DMS79 (cell line): ENCODE results near the gene CCDC178.
"Not testable (repeated sequence)": the region's sequence is repeated elsewhere in the genome, so short reads cannot be mapped to it uniquely, and the experiment has no call there.

Source experiments
- DNase-seq: peaks from one replicate; lab custom pipeline; 2025; lab: John Stamatoyannopoulos, UW

The CCDC178 gene

DNA sequence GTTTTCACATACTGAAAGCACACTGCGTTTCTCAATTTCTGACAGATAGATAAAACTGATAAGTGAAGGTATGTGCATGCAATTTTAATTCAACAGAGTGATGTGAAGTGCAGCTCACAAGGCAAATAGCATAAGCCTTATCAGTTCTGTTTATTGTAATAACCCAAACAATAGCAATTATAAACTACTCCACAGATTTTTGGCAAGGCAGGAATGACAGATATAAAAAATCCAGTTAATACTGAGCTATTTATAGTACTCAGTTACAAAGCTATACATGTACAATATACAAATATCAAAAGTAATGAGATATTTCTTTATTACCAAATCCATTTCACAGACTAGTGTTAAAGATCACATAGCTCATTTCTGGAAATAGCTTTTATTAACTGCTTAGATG is 456.8 kb downstream of the CCDC178 start:
- DNase-seq: no peak

- DNase-seq: no peak
Measured at GRCh38 chr18:32980896-32981295, 459.6 kb downstream of the CCDC178 start.

DNA sequence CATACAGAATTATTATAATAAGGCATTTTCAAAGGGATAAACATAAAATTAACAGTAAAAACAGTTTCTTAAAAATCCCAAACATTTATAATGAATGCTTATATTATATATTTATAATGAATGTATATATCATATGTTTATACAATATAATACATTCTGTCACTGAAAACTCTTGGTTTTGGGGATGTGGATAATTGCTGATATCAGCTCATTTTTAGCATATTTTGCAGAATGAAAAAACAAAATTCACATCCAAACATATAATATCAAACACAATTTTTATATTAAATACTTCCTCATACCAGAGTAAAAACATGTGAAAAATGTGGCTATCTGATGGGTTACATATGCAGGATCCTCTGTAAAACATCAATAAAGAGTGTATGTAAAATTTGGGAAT is 465.0 kb downstream of the CCDC178 start:
- no peak for DNase-seq

DNA sequence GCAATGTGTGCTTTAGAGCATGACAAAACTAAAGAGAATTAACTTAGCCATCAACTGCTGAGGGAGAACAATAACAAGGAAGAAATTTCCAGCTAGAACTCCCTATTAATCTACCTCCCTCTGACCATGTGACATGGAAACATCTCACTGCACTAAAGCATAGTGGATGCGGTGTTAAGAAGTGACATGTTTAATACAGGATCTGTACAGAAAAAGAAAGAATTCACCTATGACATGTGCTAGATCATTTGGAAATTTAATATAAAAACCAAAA is 465.4 kb downstream of the CCDC178 start:
- no peak for DNase-seq

- DNase-seq: peak; percentile 75
Measured at GRCh38 chr18:32974421-32975162, 465.9 kb downstream of the CCDC178 start.

DNA sequence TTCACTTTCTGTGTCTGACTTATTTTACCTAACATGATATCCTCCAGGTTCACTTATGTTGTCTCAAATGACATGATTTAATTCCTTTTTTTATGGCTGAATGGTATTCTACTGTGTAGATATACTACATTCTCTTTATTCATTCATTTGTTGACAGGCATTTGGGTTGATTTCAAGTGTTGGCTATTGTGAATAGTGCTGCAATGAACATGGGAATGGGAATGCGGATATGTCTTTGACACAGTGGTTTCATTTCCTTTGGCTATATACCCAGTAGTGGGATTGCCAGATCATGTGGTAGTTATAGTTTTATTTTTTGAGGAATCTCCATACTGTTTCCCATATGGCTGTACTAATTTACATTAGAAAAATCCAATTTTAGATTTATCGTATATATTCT is 472.3 kb downstream of the CCDC178 start:
- no peak for DNase-seq

GRCh38 chr18:32966141-32966540 is 474.4 kb downstream of the CCDC178 start:
- no peak for DNase-seq

GRCh38 chr18:32961538-32961937 is 479.0 kb downstream of the CCDC178 start:
- no peak for DNase-seq

- no peak for DNase-seq
Measured at GRCh38 chr18:32958746-32959145, 481.8 kb downstream of the CCDC178 start.

DNA sequence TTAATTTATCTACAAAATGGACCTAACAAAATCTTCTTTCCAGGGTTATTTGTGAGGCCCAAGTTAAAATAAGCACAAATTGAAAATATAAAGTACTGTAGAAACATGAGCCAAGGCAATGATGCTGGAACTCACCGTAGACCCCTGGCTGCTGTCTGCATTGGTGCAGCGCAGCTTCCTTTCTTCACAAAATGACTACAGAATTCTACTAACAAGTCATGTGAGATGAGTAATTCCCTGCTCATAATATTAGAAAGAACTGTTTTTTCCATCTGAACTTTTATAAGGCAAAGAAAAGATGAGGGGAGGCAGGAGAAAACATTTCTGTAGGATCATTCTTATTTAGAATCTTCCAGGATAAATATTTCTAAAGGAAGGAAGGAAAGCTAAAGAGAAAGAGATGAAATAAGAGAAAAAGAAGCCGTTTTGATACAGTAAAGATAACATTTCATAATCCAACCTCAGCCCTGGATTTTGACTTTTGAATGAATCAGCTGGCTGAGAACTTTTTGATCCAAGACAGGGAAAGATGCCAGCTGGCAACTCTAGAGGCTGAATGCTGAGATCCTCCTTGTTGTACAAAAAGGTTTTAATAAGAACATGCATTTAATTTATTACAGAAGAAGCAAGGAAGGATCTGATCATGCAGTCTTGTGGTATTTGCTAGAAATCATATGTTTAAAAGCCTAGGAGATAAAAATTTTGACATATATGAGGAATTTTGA is 483.8 kb downstream of the CCDC178 start:
- no peak for DNase-seq

DNA sequence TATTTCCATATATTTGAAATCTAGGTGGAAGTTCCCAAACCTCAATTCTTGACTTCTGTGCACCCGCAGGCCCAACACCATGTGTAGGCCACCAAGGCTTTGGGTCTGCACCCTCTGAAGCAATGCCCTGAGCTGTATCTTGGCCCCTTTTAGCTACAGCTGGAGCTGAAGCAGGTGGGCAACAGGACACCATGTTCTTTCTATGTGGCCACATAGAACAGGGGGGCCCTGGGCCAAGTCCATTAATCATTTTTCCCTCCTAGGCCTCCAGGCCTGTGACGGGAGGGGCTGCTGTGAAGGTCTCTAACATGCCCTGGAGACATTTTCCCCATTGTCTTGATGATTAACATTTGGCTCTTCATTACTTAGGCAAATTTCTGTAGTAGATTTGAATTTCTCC is 488.2 kb downstream of the CCDC178 start:
- not testable (repeated sequence) for DNase-seq

GRCh38 chr18:32937597-32937996 is 502.9 kb downstream of the CCDC178 start:
- no peak for DNase-seq

GRCh38 chr18:32937066-32937465 is 503.5 kb downstream of the CCDC178 start:
- DNase-seq: peak; percentile 15

DNA sequence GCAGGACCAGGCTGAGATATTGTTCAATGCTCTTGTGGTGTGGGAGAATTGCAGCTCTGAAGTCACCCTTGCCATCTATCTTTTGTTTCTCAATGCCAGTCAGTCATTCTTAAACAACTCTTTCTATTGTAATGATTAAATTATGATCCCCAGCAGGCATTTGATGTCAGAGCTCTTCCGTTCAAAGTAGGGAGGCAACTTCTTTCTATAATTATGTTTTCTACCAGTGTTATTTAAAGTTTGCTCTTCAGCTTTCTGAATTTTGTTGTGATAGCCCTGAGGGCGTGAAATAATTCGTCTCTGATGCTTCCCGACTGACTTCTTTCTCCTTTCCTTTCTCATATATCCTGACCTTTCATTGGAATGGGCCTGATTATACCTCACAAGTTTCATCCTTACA is 506.3 kb downstream of the CCDC178 start:
- DNase-seq: no peak

DNA sequence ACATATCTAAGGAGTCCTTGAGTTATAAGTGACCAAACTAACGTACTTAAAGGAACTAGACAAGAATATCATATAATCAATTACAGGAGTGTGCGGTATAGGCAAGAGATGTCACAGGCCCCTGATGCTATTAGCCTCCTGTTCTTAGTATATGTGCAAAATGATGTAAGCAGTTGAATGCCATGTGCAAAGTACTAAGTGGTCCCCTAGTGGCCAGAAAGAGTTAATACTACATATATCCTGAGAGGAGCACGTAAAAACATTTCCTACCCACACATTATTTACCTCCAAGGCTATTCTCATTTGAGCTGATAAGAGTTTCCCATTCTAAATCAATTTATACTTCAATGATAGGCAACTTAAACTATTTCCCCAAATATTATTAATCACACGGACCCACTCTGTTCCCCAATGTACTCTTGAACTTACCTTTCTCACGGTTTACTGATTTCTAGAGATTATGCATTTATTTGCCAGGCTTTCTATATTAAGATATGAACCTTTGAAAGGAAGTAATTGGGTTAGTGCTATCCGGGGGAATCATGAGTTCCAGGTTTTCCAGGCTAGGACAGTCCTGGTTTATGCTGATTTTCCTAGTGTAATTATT is 509.7 kb downstream of the CCDC178 start:
- DNase-seq: no peak

DNA sequence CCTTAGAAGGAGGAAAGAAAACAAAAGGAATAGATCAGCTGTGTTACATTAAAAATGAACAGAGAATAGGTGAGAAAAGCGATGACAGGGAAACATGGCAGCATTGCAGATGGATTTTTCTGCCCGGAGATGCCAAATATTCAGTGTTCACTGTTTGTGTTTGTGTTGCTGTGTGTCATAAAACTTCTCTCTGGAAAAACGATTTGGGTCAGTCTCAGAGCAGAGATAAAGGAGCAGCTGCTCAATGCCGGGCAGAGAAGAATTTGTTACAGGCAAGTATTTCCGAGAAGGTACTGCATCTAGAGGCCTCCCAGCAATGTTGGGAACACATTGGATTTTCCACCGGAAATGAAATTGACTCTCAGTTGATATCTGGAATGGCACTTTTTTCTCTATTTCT is 511.3 kb downstream of the CCDC178 start:
- no peak for DNase-seq

DNA sequence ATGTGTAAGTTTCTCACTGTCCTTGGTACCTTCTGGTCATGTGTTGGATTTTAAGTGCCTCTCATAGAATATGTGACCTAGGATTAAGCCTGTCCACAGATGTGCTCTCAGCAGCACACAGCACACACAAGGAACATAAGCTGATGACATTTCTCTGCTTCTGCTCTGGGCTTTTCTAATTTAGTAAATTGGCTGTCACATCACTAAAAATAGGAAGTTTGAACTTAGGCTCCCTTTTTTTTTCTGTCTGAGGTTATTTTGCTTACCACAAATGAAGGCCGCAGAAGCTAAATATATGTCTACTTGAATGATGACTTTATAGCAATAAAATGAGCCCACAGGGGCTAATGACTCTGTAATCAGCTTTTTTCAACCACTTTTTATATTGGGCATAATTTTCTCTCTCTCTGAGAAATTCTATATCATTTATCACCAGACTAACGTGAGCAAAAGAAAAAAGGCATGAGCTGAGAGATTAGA is 517.5 kb downstream of the CCDC178 start:
- no peak for DNase-seq

GRCh38 chr18:32920796-32921787 is 519.4 kb downstream of the CCDC178 start:
- no peak for DNase-seq

DNA sequence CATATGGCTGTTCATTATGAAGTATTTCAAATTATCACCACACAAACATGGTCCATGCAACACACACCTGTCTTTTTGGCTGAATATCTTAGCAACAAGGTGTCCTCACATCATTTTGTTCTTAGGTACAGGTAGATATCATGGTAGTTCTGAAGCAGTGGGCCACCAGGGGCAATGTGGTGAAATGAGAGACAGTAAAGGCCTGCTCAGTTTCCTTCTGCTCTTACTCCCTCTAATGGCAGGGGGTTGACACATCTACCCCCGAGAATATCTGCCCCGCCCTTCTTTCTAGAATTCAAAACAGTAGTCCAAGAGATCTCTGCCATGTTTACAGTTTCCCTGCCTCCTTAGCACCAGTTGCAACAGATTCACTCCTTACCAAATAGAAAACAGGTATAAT is 520.7 kb downstream of the CCDC178 start:
- DNase-seq: no peak

DNA sequence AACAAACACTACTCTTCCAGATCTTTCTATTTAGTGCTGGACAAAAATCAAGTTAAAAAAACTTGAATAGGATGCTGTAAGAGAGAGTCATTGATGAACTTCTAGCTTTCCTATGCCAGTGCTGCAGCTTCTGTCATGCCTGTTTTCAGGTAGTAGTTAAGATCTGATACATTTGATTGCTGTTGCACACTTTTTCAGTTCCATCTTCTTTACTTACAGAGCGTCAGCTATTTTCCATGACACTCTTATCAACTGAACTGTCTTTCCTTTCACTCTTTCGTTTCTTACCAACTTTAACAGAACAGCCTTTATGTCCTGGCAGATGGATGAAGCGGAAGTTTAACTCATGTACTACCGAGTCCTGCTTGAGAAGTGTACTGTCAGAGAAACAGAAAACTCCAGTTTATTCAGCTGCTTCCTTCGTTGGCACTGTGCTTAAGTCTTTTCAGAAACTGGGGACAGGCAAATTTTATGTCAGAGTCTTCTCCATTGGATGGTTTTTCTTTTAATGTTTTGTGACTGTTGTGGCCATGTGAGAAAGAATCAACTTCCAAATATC is 521.8 kb downstream of the CCDC178 start:
- DNase-seq: no peak

GRCh38 chr18:32915516-32915915 is 525.0 kb downstream of the CCDC178 start:
- DNase-seq: no peak
